GM23338 (cell line): Measurements from ENCODE around the gene SPAG16. TPM values are rescaled to one million over a fixed set of nuclear protein-coding genes. Genes with fewer than 3 reads are reported as not detected.

Experiments used
- ATAC-seq: fragments of 200-7000 bp; cut with Tn5 transposase; 3 replicates; pipeline ENCODE4 v1.9.1; 2020
- DNase-seq: peaks from one replicate; pipeline ENCODE4 v3.0.0-alpha.2; 2015; ENCODE audit warnings: low spot score
- H2AFZ ChIP-seq: fragments of 200-600 bp; sonication (generic); 2 replicates; pipeline ENCODE4 v1.8.0; 2016; ENCODE audit warnings: antibody characterized with exemption, mild to moderate bottlenecking, moderate library complexity
- H3F3A ChIP-seq: fragments of 200-600 bp; sonication (generic); replicated peaks from 2 replicates; pipeline ENCODE4 v1.8.0; 2017; ENCODE audit warnings: antibody characterized with exemption, mixed run types, low read depth
- H3K27ac ChIP-seq: fragments of 200-600 bp; sonication (generic); 2 replicates; pipeline ENCODE4 v1.6.1; 2016; ENCODE audit warnings: low read depth
- H3K27me3 ChIP-seq: fragments of 200-600 bp; sonication (generic); 2 replicates; pipeline ENCODE4 v1.8.0; 2016; ENCODE audit warnings: mild to moderate bottlenecking, mixed run types, moderate library complexity; ENCODE audit not compliant: insufficient read depth
- H3K36me3 ChIP-seq: fragments of 200-600 bp; sonication (generic); 2 replicates; pipeline ENCODE4 v1.8.0; 2016; ENCODE audit warnings: mild to moderate bottlenecking; ENCODE audit not compliant: insufficient read depth
- H3K4me1 ChIP-seq: fragments of 200-600 bp; sonication (generic); 2 replicates; pipeline ENCODE4 v1.8.0; 2016; ENCODE audit warnings: mild to moderate bottlenecking, moderate library complexity; ENCODE audit not compliant: insufficient read depth
- H3K4me2 ChIP-seq: fragments of 200-600 bp; sonication (generic); 2 replicates; pipeline ENCODE4 v1.7.1; 2017; ENCODE audit warnings: mixed run types
- H3K4me3 ChIP-seq: fragments of 200-600 bp; sonication (generic); 2 replicates; pipeline ENCODE4 v1.6.1; 2016; ENCODE audit warnings: mixed run types
- H3K79me2 ChIP-seq: fragments of 200-600 bp; sonication (generic); replicated peaks from 2 replicates; pipeline ENCODE4 v1.8.0; 2017; ENCODE audit warnings: mild to moderate bottlenecking; ENCODE audit not compliant: insufficient read depth
- H3K9me2 ChIP-seq: fragments of 200-600 bp; sonication (generic); 2 replicates; pipeline ENCODE4 v1.8.0; 2017; ENCODE audit not compliant: insufficient read depth
- H4K20me1 ChIP-seq: fragments of 200-600 bp; sonication (generic); replicated peaks from 2 replicates; pipeline ENCODE4 v1.8.0; 2017; ENCODE audit warnings: mild to moderate bottlenecking; ENCODE audit not compliant: insufficient read depth
- H3K27ac Mint-ChIP-seq: 2 replicates; pipeline ENCODE4 v1.8.0; 2020; ENCODE audit warnings: inconsistent platforms, mild to moderate bottlenecking, moderate library complexity, mixed read lengths
- H3K27me3 Mint-ChIP-seq: 3 replicates; pipeline ENCODE4 v1.8.0; 2022; ENCODE audit warnings: low read depth, mild to moderate bottlenecking, moderate library complexity, mixed read lengths, inconsistent platforms; ENCODE audit not compliant: insufficient read depth, poor library complexity
- H3K36me3 Mint-ChIP-seq: 3 replicates; pipeline ENCODE4 v1.8.0; 2021; ENCODE audit warnings: low read depth, mild to moderate bottlenecking, inconsistent platforms, moderate library complexity, mixed read lengths
- H3K4me1 Mint-ChIP-seq: 3 replicates; pipeline ENCODE4 v1.8.0; 2020; ENCODE audit warnings: mild to moderate bottlenecking, inconsistent platforms, mixed read lengths
- H3K4me3 Mint-ChIP-seq: 3 replicates; pipeline ENCODE4 v1.8.0; 2021; ENCODE audit warnings: moderate library complexity, mild to moderate bottlenecking, inconsistent platforms, mixed read lengths
- H3K9me3 Mint-ChIP-seq: 3 replicates; pipeline ENCODE4 v1.8.0; 2020; ENCODE audit warnings: moderate library complexity, mild to moderate bottlenecking, inconsistent platforms, mixed read lengths
- CREB1 ChIP-seq: fragments of 250-450 bp; sonication (Bioruptor Pico); IDR thresholded peaks from 2 replicates; pipeline ENCODE4 v1.5.0; 2020; ENCODE audit warnings: low read depth, mild to moderate bottlenecking, moderate library complexity
- EZH2 ChIP-seq: fragments of 200-600 bp; sonication (generic); IDR thresholded peaks from one replicate; pipeline ENCODE4 v1.8.0; 2017; ENCODE audit warnings: antibody characterized with exemption, mild to moderate bottlenecking, low read depth; ENCODE audit not compliant: unreplicated experiment
- EZH2phosphoT487 ChIP-seq: fragments of 200-600 bp; sonication (generic); IDR thresholded peaks from one replicate; pipeline ENCODE4 v1.8.1; 2018; ENCODE audit warnings: antibody characterized with exemption; ENCODE audit not compliant: unreplicated experiment
- JUNB ChIP-seq: IDR thresholded peaks from one replicate; pipeline ENCODE4 v1.6.1; 2016; ENCODE audit warnings: antibody characterized with exemption; ENCODE audit not compliant: unreplicated experiment
- NANOG ChIP-seq: IDR thresholded peaks from 2 replicates; pipeline ENCODE4 v1.6.1; 2016; ENCODE audit warnings: antibody characterized with exemption, borderline replicate concordance
- POLR2AphosphoS5 ChIP-seq: IDR thresholded peaks from 2 replicates; pipeline ENCODE4 v1.6.1; 2016; ENCODE audit warnings: antibody characterized with exemption, low read depth
- REST ChIP-seq: IDR thresholded peaks from one replicate; pipeline ENCODE4 v1.6.1; 2018; ENCODE audit warnings: antibody characterized with exemption; ENCODE audit not compliant: unreplicated experiment
- STAT1 ChIP-seq: IDR thresholded peaks from one replicate; pipeline ENCODE4 v1.6.1; 2016; ENCODE audit warnings: antibody characterized with exemption; ENCODE audit not compliant: unreplicated experiment
- ZNF114 ChIP-seq: fragments of 250-450 bp; sonication (Bioruptor Pico); IDR thresholded peaks from 2 replicates; pipeline ENCODE4 v1.5.0; 2020; ENCODE audit warnings: mild to moderate bottlenecking, moderate library complexity
- ZNF331 ChIP-seq: fragments of 250-450 bp; sonication (Bioruptor Pico); IDR thresholded peaks from 2 replicates; pipeline ENCODE4 v1.5.0; 2020; ENCODE audit warnings: low read depth, mild to moderate bottlenecking, moderate library complexity
- polyA plus RNA-seq: library from polyadenylated mRNA; unstranded; fragments of >200 nt; fragmentation: Nextera tagmentation; extraction: Ambion mirVana; gene quantifications from 2 replicates; pipeline ENCODE4 v1.2.1, GENCODE V29; 2016
- total RNA-seq: library from RNA; depleted of rRNA; stranded (reverse); fragments of >200 nt; shearing (Covaris generic); gene quantifications from 2 replicates; pipeline ENCODE4 v1.2.3, GENCODE V29; 2014
- TF ChIP-seq, protein P1 (sequence below), 2 experiments: fragments of 200-600 bp in 1 of 2; sonication (generic) in 1 of 2; conservative IDR thresholded peaks; 2 replicates each; pipeline versions ENCODE4 v1.5.1 to v1.6.1; 2016 to 2017; ENCODE audit warnings: antibody characterized with exemption in 2 of 2, low read depth in 2 of 2, mild to moderate bottlenecking in 2 of 2, moderate library complexity in 1 of 2
- TF ChIP-seq, protein P2 (sequence below): IDR thresholded peaks from 2 replicates; pipeline ENCODE4 v1.6.1; 2016; ENCODE audit warnings: antibody characterized with exemption
- TF ChIP-seq, protein P3 (sequence below): fragments of 250-450 bp; sonication (Bioruptor Pico); IDR thresholded peaks from 2 replicates; pipeline ENCODE4 v1.5.0; 2020; ENCODE audit warnings: mild to moderate bottlenecking, moderate library complexity

SPAG16 gene
- total and polyA plus RNA-seq, 2 experiments from 2014 or later: 19.7 to 47.8 TPM

- H3K4me2 ChIP-seq: peak overlapping the region; percentile 87; the same call in 1 of the 2 replicates
Measured at GRCh38 chr2:213285404-213285803, 1.1 kb downstream of the SPAG16 start.

More at GRCh38 chr2:213285404-213285803, 1.1 kb downstream of the SPAG16 start:
- peaks cover 33% of the 10 kb centered on the region for H3K4me1 Mint-ChIP-seq
- Histone ChIP-seq H3K27me3 (no peaks in the 10 kb centered on the region), H3K4me3 (peak overlapping the region; percentile 67), H3K79me2 (peaks cover 4% of the 10 kb centered on the region), H2AFZ (no peak overlapping the region), H3F3A (no peaks in the 10 kb centered on the region), H3K9me2 (no peaks in the 10 kb centered on the region), H3K27ac (no peak overlapping the region), H3K36me3 (no peaks in the 10 kb centered on the region), H3K4me1 (peaks cover 23% of the 10 kb centered on the region), H4K20me1 (no peaks in the 10 kb centered on the region)
- H3K27me3 Mint-ChIP-seq: peaks cover 2% of the 10 kb centered on the region
- H3K27ac Mint-ChIP-seq: no peak overlapping the region
- ATAC-seq (no peak), DNase-seq (no peak)
- TF ChIP-seq, protein P1, sequence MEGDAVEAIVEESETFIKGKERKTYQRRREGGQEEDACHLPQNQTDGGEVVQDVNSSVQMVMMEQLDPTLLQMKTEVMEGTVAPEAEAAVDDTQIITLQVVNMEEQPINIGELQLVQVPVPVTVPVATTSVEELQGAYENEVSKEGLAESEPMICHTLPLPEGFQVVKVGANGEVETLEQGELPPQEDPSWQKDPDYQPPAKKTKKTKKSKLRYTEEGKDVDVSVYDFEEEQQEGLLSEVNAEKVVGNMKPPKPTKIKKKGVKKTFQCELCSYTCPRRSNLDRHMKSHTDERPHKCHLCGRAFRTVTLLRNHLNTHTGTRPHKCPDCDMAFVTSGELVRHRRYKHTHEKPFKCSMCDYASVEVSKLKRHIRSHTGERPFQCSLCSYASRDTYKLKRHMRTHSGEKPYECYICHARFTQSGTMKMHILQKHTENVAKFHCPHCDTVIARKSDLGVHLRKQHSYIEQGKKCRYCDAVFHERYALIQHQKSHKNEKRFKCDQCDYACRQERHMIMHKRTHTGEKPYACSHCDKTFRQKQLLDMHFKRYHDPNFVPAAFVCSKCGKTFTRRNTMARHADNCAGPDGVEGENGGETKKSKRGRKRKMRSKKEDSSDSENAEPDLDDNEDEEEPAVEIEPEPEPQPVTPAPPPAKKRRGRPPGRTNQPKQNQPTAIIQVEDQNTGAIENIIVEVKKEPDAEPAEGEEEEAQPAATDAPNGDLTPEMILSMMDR (conservative IDR thresholded peaks at IDR 0.05; ENCODE audit: low read depth in 2 of 2): no peak
- TF ChIP-seq CREB1 (no peak), EZH2phosphoT487 (no peak), EZH2 (no peak), ZNF331 (CRISPR knock-in tag) (no peak), POLR2AphosphoS5 (no peak), REST (no peak), NANOG (no peak), STAT1 (no peak), ZNF114 (no peak), JUNB (no peak)
- TF ChIP-seq, protein P2, sequence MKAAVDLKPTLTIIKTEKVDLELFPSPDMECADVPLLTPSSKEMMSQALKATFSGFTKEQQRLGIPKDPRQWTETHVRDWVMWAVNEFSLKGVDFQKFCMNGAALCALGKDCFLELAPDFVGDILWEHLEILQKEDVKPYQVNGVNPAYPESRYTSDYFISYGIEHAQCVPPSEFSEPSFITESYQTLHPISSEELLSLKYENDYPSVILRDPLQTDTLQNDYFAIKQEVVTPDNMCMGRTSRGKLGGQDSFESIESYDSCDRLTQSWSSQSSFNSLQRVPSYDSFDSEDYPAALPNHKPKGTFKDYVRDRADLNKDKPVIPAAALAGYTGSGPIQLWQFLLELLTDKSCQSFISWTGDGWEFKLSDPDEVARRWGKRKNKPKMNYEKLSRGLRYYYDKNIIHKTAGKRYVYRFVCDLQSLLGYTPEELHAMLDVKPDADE: no peak
- TF ChIP-seq, protein P3, sequence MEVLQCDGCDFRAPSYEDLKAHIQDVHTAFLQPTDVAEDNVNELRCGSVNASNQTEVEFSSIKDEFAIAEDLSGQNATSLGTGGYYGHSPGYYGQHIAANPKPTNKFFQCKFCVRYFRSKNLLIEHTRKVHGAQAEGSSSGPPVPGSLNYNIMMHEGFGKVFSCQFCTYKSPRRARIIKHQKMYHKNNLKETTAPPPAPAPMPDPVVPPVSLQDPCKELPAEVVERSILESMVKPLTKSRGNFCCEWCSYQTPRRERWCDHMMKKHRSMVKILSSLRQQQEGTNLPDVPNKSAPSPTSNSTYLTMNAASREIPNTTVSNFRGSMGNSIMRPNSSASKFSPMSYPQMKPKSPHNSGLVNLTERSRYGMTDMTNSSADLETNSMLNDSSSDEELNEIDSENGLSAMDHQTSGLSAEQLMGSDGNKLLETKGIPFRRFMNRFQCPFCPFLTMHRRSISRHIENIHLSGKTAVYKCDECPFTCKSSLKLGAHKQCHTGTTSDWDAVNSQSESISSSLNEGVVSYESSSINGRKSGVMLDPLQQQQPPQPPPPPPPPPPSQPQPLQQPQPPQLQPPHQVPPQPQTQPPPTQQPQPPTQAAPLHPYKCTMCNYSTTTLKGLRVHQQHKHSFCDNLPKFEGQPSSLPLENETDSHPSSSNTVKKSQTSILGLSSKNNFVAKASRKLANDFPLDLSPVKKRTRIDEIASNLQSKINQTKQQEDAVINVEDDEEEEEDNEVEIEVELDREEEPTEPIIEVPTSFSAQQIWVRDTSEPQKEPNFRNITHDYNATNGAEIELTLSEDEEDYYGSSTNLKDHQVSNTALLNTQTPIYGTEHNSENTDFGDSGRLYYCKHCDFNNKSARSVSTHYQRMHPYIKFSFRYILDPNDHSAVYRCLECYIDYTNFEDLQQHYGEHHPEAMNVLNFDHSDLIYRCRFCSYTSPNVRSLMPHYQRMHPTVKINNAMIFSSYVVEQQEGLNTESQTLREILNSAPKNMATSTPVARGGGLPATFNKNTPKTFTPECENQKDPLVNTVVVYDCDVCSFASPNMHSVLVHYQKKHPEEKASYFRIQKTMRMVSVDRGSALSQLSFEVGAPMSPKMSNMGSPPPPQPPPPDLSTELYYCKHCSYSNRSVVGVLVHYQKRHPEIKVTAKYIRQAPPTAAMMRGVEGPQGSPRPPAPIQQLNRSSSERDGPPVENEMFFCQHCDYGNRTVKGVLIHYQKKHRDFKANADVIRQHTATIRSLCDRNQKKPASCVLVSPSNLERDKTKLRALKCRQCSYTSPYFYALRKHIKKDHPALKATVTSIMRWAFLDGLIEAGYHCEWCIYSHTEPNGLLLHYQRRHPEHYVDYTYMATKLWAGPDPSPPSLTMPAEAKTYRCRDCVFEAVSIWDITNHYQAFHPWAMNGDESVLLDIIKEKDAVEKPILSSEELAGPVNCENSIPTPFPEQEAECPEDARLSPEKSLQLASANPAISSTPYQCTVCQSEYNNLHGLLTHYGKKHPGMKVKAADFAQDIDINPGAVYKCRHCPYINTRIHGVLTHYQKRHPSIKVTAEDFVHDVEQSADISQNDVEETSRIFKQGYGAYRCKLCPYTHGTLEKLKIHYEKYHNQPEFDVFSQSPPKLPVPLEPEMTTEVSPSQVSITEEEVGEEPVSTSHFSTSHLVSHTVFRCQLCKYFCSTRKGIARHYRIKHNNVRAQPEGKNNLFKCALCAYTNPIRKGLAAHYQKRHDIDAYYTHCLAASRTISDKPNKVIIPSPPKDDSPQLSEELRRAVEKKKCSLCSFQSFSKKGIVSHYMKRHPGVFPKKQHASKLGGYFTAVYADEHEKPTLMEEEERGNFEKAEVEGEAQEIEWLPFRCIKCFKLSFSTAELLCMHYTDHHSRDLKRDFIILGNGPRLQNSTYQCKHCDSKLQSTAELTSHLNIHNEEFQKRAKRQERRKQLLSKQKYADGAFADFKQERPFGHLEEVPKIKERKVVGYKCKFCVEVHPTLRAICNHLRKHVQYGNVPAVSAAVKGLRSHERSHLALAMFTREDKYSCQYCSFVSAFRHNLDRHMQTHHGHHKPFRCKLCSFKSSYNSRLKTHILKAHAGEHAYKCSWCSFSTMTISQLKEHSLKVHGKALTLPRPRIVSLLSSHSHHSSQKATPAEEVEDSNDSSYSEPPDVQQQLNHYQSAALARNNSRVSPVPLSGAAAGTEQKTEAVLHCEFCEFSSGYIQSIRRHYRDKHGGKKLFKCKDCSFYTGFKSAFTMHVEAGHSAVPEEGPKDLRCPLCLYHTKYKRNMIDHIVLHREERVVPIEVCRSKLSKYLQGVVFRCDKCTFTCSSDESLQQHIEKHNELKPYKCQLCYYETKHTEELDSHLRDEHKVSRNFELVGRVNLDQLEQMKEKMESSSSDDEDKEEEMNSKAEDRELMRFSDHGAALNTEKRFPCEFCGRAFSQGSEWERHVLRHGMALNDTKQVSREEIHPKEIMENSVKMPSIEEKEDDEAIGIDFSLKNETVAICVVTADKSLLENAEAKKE (CRISPR knock-in tag): no peak
- H3K4me3 Mint-ChIP-seq: peak overlapping the region; percentile 87
- H3K36me3 Mint-ChIP-seq: no peaks in the 10 kb centered on the region; the same call in 2 of the 3 replicates
- H3K9me3 Mint-ChIP-seq: no peaks in the 10 kb centered on the region
